Measurements from ENCODE around the gene CKS1B. TPM values are rescaled to one million over a fixed set of nuclear protein-coding genes. Genes with fewer than 3 reads are reported as not detected.
A peak's percentile ranks its signal among the peaks of the same experiment; 100 is the strongest.

CKS1B gene
- total and polyA plus RNA-seq, 9 of the 15 experiments (the other 6 are each of a cell fraction or from before 2014, with no cell fraction given), result 215 to 1,103 (median 460) TPM

DNA sequence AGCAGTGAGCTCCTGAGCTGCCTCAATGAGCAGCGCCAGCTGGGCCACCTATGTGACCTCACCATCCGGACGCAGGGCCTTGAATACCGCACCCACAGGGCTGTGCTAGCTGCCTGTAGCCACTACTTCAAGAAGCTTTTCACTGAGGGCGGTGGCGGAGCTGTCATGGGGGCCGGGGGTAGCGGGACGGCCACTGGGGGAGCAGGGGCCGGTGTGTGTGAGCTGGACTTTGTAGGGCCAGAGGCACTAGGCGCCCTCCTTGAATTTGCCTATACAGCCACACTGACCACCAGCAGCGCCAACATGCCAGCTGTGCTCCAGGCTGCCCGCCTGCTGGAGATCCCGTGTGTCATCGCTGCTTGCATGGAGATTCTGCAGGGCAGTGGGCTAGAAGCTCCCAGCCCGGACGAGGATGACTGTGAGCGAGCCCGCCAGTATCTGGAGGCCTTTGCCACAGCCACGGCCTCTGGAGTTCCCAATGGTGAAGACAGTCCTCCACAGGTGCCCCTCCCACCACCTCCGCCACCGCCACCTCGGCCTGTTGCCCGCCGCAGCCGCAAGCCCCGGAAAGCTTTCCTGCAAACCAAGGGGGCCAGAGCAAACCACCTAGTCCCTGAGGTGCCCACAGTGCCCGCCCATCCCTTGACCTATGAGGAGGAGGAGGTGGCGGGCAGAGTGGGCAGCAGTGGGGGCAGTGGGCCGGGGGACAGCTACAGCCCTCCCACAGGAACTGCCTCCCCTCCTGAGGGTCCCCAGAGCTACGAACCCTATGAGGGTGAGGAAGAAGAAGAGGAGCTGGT lies 40.4 kb downstream of the CKS1B start:
- Histone ChIP-seq H3K4me3 (no peak overlapping the region), H3K4me1 (replicated peaks in 1 of 2; ENCODE audit: control insufficient read depth in 2 of 2, insufficient read depth in 2 of 2, low read length in 2 of 2) (peaks cover 52 to 81% of the 10 kb centered on the region in 2 experiments), H3K9me3 (replicated peaks; ENCODE audit: control insufficient read depth, insufficient read depth, low read depth, low read length) (no peaks in the 10 kb centered on the region), H3K9me1 (ENCODE audit: control insufficient read depth, insufficient read depth, low read length) (no peaks in the 10 kb centered on the region), H3K4me2 (ENCODE audit: insufficient read depth, low read length) (no peak overlapping the region), H3K27me3 (ENCODE audit: control insufficient read depth in 2 of 2, insufficient read depth in 2 of 2, low read length in 2 of 2) (no peaks in the 10 kb centered on the region), H3K27ac (ENCODE audit: extremely low read depth, low read depth, low read length) (no peak overlapping the region), H3K36me3 (ENCODE audit: control insufficient read depth, insufficient read depth, low read length) (peaks cover 67% of the 10 kb centered on the region; the same call in 2 of the 3 replicates), H3K9ac (ENCODE audit: insufficient read depth in 1 of 2, low read depth in 2 of 2, low read length in 2 of 2) (no peak overlapping the region), H3K79me2 (ENCODE audit: control insufficient read depth, insufficient read depth, low read length) (peaks cover 37% of the 10 kb centered on the region), H4K20me1 (replicated peaks; ENCODE audit: control insufficient read depth, insufficient read depth, low read length) (no peaks in the 10 kb centered on the region; the same call in 1 of the 2 replicates), H2AFZ (ENCODE audit: low read depth, low read length) (no peak overlapping the region)
- ATAC-seq (no peak), DNase-seq (ENCODE audit: extremely low read depth in 1 of 4, low spot score in 3 of 4) (no peak), FAIRE-seq (no peak)
- intact Hi-C loops (cut with micrococcal nuclease) (no loop called here), in situ Hi-C loops (cut with MboI) (no loop called here)
- CTCF ChIA-PET (ENCODE audit: low intra/inter-chr PET ratio), result no interaction called here
- 91% methylated on average over 24 of the region's 31 CpGs for WGBS (ENCODE audit: insufficient coverage, low coverage, missing lambda C conversion rate)
- BruUV-seq (replicated peaks), result no TSS peak
- TF ChIP-seq KLF6 (CRISPR knock-in tag; IDR thresholded peaks at IDR 0.05; ENCODE audit: borderline replicate concordance), result no peak
- TF ChIP-seq, protein P1, sequence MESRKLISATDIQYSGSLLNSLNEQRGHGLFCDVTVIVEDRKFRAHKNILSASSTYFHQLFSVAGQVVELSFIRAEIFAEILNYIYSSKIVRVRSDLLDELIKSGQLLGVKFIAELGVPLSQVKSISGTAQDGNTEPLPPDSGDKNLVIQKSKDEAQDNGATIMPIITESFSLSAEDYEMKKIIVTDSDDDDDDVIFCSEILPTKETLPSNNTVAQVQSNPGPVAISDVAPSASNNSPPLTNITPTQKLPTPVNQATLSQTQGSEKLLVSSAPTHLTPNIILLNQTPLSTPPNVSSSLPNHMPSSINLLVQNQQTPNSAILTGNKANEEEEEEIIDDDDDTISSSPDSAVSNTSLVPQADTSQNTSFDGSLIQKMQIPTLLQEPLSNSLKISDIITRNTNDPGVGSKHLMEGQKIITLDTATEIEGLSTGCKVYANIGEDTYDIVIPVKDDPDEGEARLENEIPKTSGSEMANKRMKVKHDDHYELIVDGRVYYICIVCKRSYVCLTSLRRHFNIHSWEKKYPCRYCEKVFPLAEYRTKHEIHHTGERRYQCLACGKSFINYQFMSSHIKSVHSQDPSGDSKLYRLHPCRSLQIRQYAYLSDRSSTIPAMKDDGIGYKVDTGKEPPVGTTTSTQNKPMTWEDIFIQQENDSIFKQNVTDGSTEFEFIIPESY (CRISPR knock-in tag; IDR thresholded peaks at IDR 0.05), result peak; percentile 99
- TF ChIP-seq, protein P2, sequence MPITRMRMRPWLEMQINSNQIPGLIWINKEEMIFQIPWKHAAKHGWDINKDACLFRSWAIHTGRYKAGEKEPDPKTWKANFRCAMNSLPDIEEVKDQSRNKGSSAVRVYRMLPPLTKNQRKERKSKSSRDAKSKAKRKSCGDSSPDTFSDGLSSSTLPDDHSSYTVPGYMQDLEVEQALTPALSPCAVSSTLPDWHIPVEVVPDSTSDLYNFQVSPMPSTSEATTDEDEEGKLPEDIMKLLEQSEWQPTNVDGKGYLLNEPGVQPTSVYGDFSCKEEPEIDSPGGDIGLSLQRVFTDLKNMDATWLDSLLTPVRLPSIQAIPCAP (CRISPR knock-in tag; IDR thresholded peaks at IDR 0.05; ENCODE audit: borderline replicate concordance), result no peak
- TF ChIP-seq POLR2G (IDR thresholded peaks at IDR 0.05; ENCODE audit: low read depth, low read length), result peak; percentile 44
- no peak for TF ChIP-seq HMG20A (CRISPR knock-in tag; conservative IDR thresholded peaks at IDR 0.05)
- no peak for TF ChIP-seq ETS2 (tag; IDR thresholded peaks at IDR 0.05; ENCODE audit: borderline replicate concordance, poor library complexity, severe bottlenecking)
- TF ChIP-seq ESRRB (CRISPR knock-in tag; IDR thresholded peaks at IDR 0.05; ENCODE audit: borderline replicate concordance), result no peak
- peak; percentile 58; the same call in 1 of the 2 replicates for TF ChIP-seq RBFOX2 (IDR thresholded peaks at IDR 0.05; ENCODE audit: low read depth, low read length)
- POLR2A ChIA-PET, result interaction anchor here (0.6 to 2.4 kb wide), 6 partner anchors 14 to 149 kb away, joined by 3 to 8 read pairs (median 5); partner anchors contain the start of genes LENEP and PYGO2
